ENCODE measurements around the gene UEVLD. TPM values are rescaled to one million over a fixed set of nuclear protein-coding genes. Genes with fewer than 3 reads are reported as not detected.

UEVLD gene
- total and polyA plus RNA-seq, 9 of the 15 experiments (the other 6 are each of a cell fraction or from before 2014, with no cell fraction given) = 4.7 to 12.6 (median 7.4) TPM

DNA sequence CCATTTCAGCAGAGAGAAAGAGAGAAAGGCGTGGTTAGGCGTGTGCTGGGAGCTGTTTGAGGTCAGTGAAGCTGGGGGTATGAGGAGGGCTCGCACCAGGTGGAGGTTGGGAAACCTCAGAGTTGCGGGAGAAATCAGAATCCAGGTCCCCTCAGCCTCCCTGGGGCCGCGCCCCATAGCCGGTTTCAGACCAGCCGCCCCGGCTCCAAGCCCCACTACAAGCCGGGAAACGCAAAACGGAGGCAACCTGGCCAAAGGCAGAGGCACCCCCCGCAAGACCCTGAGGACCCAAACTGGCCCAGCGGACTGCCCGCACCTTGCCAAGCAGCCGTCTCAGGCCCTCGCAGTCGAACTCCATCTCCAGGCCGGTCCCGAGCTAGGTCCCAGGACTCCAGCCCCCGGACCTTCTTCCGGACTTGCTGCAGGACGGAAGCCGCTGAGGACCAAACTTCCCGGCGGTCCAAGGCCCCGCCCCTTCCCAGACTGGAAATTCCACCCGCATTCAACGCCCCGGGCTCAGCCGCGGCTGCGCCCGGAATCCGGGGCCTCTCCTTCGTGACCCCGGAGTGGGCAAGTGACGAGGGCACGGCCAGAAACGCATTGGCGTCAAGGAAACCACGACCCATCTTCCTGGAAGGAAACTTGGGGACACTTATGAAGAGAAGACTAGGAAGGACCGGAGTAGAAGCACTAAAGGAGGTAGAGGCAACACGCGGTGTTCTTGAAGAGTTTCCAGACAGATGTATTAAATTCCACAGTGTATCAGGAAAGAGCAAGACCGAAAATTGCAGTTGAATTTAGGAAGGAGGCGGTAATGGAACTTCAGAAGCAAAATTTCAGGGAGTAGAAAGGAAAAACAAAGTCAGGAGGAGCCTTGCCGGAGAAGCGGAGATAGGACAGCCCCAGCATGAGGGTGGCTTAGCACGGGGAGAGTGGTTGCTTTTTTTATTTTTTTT is at the start of gene UEVLD (continued):
- peak; percentile 59 for TF ChIP-seq ARID4B (CRISPR knock-in tag; IDR thresholded peaks at IDR 0.05)
- TF ChIP-seq, protein P1, sequence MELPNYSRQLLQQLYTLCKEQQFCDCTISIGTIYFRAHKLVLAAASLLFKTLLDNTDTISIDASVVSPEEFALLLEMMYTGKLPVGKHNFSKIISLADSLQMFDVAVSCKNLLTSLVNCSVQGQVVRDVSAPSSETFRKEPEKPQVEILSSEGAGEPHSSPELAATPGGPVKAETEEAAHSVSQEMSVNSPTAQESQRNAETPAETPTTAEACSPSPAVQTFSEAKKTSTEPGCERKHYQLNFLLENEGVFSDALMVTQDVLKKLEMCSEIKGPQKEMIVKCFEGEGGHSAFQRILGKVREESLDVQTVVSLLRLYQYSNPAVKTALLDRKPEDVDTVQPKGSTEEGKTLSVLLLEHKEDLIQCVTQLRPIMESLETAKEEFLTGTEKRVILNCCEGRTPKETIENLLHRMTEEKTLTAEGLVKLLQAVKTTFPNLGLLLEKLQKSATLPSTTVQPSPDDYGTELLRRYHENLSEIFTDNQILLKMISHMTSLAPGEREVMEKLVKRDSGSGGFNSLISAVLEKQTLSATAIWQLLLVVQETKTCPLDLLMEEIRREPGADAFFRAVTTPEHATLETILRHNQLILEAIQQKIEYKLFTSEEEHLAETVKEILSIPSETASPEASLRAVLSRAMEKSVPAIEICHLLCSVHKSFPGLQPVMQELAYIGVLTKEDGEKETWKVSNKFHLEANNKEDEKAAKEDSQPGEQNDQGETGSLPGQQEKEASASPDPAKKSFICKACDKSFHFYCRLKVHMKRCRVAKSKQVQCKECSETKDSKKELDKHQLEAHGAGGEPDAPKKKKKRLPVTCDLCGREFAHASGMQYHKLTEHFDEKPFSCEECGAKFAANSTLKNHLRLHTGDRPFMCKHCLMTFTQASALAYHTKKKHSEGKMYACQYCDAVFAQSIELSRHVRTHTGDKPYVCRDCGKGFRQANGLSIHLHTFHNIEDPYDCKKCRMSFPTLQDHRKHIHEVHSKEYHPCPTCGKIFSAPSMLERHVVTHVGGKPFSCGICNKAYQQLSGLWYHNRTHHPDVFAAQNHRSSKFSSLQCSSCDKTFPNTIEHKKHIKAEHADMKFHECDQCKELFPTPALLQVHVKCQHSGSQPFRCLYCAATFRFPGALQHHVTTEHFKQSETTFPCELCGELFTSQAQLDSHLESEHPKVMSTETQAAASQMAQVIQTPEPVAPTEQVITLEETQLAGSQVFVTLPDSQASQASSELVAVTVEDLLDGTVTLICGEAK (IDR thresholded peaks at IDR 0.05) = peak; percentile 72
- TF ChIP-seq, protein P1 (CRISPR knock-in tag; IDR thresholded peaks at IDR 0.05) = no peak
- TF ChIP-seq KLF16 (IDR thresholded peaks at IDR 0.05) = peak; percentile 85
- peak; percentile 57 for TF ChIP-seq SMAD1 (IDR thresholded peaks at IDR 0.05; ENCODE audit: low read depth, low read length, partially characterized antibody)
- TF ChIP-seq GABPB1 (CRISPR knock-in tag; IDR thresholded peaks at IDR 0.05) = peak; percentile 60
- TF ChIP-seq ZKSCAN1 (IDR thresholded peaks at IDR 0.05; ENCODE audit: low read depth, low read length) = no peak
- TF ChIP-seq HCFC1 (IDR thresholded peaks at IDR 0.05; ENCODE audit: low read depth, low read length) = peak; percentile 62
- TF ChIP-seq SP2 (IDR thresholded peaks at IDR 0.05; ENCODE audit: extremely low read depth, low read depth, low read length, poor library complexity, severe bottlenecking) = no peak
- no peak for TF ChIP-seq NR2C2 (CRISPR knock-in tag; IDR thresholded peaks at IDR 0.05)
- TF ChIP-seq NR2C2 (tag; IDR thresholded peaks at IDR 0.05) = peak; percentile 91
- 0 out of 2 replicates have a peak, but pooled peaks have one; percentile 50 for TF ChIP-seq KDM2B (CRISPR knock-in tag; IDR thresholded peaks at IDR 0.05)
- TF ChIP-seq HLTF (IDR thresholded peaks at IDR 0.05) = 0 out of 2 replicates have a peak, but pooled peaks have one; percentile 12
